EL (cell line): ENCODE measurements around the gene CHAF1B.
"Not testable (repeated sequence)": the region's sequence is repeated elsewhere in the genome, so short reads cannot be mapped to it uniquely, and the experiment has no call there.

Experiments used
- DNase-seq: peaks from one replicate; pipeline ENCODE4 v3.0.0-alpha.2; 2016

Gene CHAF1B

GRCh38 chr21:36385233-36386030 is at the start of gene CHAF1B:
Gene CHAF1B (plus strand): TSS chr21:36385392. CDS start chr21:36386137, 745 bp downstream.
- peak; percentile 80 for DNase-seq

GRCh38 chr21:36337099-36337509 is 48.1 kb upstream of the CHAF1B start:
- peak; percentile 71 for DNase-seq

GRCh38 chr21:36338975-36339374 is 46.2 kb upstream of the CHAF1B start:
- no peak for DNase-seq

- DNase-seq: not testable (repeated sequence)
Measured at GRCh38 chr21:36342581-36342980, 42.6 kb upstream of the CHAF1B start.

GRCh38 chr21:36344931-36345330 is 40.3 kb upstream of the CHAF1B start:
- DNase-seq: no peak

GRCh38 chr21:36347278-36347961 is 37.8 kb upstream of the CHAF1B start:
- peak; percentile 28 for DNase-seq

GRCh38 chr21:36347962-36348328 is 37.2 kb upstream of the CHAF1B start:
- DNase-seq: peak; percentile 13

GRCh38 chr21:36349315-36349714 is 35.9 kb upstream of the CHAF1B start:
- DNase-seq: no peak

GRCh38 chr21:36350282-36350910 is 34.8 kb upstream of the CHAF1B start:
- peak; percentile 78 for DNase-seq

- no peak for DNase-seq
Measured at GRCh38 chr21:36354918-36355680, 30.1 kb upstream of the CHAF1B start.

- no peak for DNase-seq
Measured at GRCh38 chr21:36355868-36356267, 29.3 kb upstream of the CHAF1B start.

GRCh38 chr21:36359185-36359584 is 26.0 kb upstream of the CHAF1B start:
- no peak for DNase-seq

GRCh38 chr21:36369064-36369685 is 16.0 kb upstream of the CHAF1B start:
- DNase-seq: no peak

GRCh38 chr21:36375994-36376393 is 9.2 kb upstream of the CHAF1B start:
- no peak for DNase-seq

GRCh38 chr21:36377391-36377842 is 7.8 kb upstream of the CHAF1B start:
- no peak for DNase-seq

- no peak for DNase-seq
Measured at GRCh38 chr21:36379251-36379650, 5.9 kb upstream of the CHAF1B start.

GRCh38 chr21:36381841-36382589 is 3.2 kb upstream of the CHAF1B start:
- no peak for DNase-seq

- not testable (repeated sequence) for DNase-seq
Measured at GRCh38 chr21:36382722-36383121, 2.5 kb upstream of the CHAF1B start.

- DNase-seq: no peak
Measured at GRCh38 chr21:36384885-36385232, 333 bp upstream of the CHAF1B start.

- peak; percentile 31 for DNase-seq
Measured at GRCh38 chr21:36386031-36386642, 945 bp downstream of the CHAF1B start.

GRCh38 chr21:36388096-36388495 is 2.9 kb downstream of the CHAF1B start:
- no peak for DNase-seq
